Activated T-helper 1 cell treated with anti-CD3 and anti-CD28 coated beads, Interleukin-12 subunit alpha, Interleukin-12 subunit beta, Interleukin-2, Interleukin-4 antibody, amounts not matched to agents 30 ng/mL and 10 ng/mL and 1 ng/mL, durations not matched to agents 14 hours and 24 hours and 36 hours (primary cell): Measurements from ENCODE around the gene ELL3. TPM values are rescaled to one million over a fixed set of nuclear protein-coding genes. Genes with fewer than 3 reads are reported as not detected.
"Not testable (repeated sequence)": the region's sequence is repeated elsewhere in the genome, so short reads cannot be mapped to it uniquely, and the experiment has no call there.

Source experiments
- DNase-seq: peaks from one replicate; pipeline ENCODE4 v3.0.0; 2021; ENCODE audit warnings: low spot score
- H3K27ac Mint-ChIP-seq: one replicate; pipeline ENCODE4 v1.8.0; 2021; ENCODE audit warnings: mild to moderate bottlenecking, mixed read lengths
- H3K27me3 Mint-ChIP-seq: one replicate; pipeline ENCODE4 v1.8.0; 2022; ENCODE audit warnings: mild to moderate bottlenecking, moderate library complexity, mixed read lengths; ENCODE audit not compliant: insufficient read depth
- H3K36me3 Mint-ChIP-seq: one replicate; pipeline ENCODE4 v1.8.0; 2021; ENCODE audit warnings: low read depth, mixed read lengths
- H3K4me1 Mint-ChIP-seq: one replicate; pipeline ENCODE4 v1.8.0; 2021; ENCODE audit warnings: low read depth, mixed read lengths
- H3K4me3 Mint-ChIP-seq: one replicate; pipeline ENCODE4 v1.8.0; 2021; ENCODE audit warnings: mild to moderate bottlenecking, moderate library complexity, mixed read lengths
- H3K9me3 Mint-ChIP-seq: one replicate; pipeline ENCODE4 v1.8.0; 2021; ENCODE audit warnings: mixed read lengths
- intact Hi-C: fragments of 100-400 bp; cut with micrococcal nuclease; formaldehyde crosslinking; loops from one replicate; pipeline ENCODE4 v1.15.1; 2024
- total RNA-seq: library from RNA; stranded (reverse); gene quantifications from 2 replicates; pipeline ENCODE4 v1.2.3, GENCODE V29; 2022

The ELL3 gene
- total RNA-seq, 1 donor from 2014 or later = 0.41 TPM

- peaks cover 14% of the 10 kb centered on the region for H3K36me3 Mint-ChIP-seq
- intact Hi-C loops = loop anchor here (1.0 to 5.0 kb wide), 4 partner anchors 78 to 681 kb away; partner anchors contain the start of genes CTDSPL2, LCMT2 and MFAP1
- not testable (repeated sequence) for H3K9me3 Mint-ChIP-seq
Observed at GRCh38 chr15:43746245-43746902, 30.4 kb downstream of the ELL3 start, which contains the start of gene PDIA3. TSS of gene PDIA3 (plus strand) at chr15:43746438. CDS start at chr15:43746540, 102 bp downstream.

GRCh38 chr15:43735416-43735815 is 41.4 kb downstream of the ELL3 start:
- peaks cover 1% of the 10 kb centered on the region for H3K36me3 Mint-ChIP-seq
- H3K27ac Mint-ChIP-seq = no peak overlapping the region
- H3K27me3 Mint-ChIP-seq = peaks cover 7% of the 10 kb centered on the region
- no peak for DNase-seq
- intact Hi-C loops = no loop called here
- H3K4me1 Mint-ChIP-seq = peaks cover 8% of the 10 kb centered on the region
- H3K4me3 Mint-ChIP-seq = no peak overlapping the region
- no peaks in the 10 kb centered on the region for H3K9me3 Mint-ChIP-seq

More at GRCh38 chr15:43746245-43746902, 30.4 kb downstream of the ELL3 start, which contains the start of gene PDIA3:
- H3K27ac Mint-ChIP-seq = peak within 1 kb of the TSS; percentile 98
- H3K27me3 Mint-ChIP-seq = not testable (repeated sequence)
- peak; percentile 92 for DNase-seq
- peak within 1 kb of the TSS; percentile 97 for H3K4me3 Mint-ChIP-seq
- H3K4me1 Mint-ChIP-seq = peaks cover 28% of the 10 kb centered on the region

DNA sequence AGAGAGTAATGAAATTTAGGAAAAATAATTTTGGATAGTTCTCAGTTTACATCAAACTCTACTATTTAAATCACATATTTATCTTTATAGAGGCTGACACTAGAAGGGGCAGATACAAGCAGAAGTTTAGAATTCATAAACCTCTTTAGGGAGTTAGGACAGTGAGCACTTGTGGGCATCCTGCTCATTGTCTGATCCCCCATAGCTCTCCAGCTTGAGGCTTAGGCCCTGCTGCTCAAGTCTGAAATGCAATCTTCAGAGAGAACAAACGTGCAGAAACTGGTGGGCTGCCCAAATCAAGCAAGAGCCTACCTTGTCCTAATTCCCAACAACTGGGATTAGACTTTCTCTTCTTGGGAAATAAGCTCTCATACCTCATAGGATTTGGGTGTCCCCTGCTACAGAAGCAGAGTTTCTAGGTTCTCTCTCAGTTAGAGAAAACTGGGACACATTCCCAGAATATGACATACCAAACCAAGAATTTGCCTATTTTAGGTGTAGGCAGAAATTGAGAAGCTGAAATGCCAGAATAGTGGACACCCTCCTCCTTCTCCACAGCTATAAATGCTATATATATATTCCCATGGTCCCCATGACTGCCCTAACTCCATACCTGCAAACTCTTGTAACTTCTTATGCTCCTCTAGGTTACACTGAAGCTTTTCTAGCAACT is 48.6 kb downstream of the ELL3 start:
- H3K4me3 Mint-ChIP-seq, intact Hi-C loops, H3K27ac Mint-ChIP-seq, H3K27me3 Mint-ChIP-seq, H3K9me3 Mint-ChIP-seq, DNase-seq, H3K4me1 Mint-ChIP-seq, H3K36me3 Mint-ChIP-seq: not testable (repeated sequence)

DNA sequence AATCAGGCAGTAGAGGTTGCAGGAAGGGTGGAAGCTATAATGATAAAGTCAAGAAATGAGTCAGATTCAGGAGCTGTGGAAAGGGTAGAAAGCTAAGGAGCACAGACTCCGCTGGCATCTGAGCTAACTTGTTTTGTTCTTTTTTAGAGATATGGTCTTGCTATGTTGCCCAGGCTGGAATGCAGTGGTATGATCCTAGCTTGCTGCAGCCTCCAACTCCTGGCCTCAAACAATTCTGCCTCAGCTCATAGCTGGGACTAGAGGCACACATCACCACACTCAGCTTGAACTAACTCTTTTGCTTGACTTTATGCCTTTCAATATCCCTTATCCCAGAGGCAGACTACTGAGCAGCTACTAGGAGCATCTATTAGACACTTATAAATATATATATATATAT is 50.5 kb downstream of the ELL3 start:
- H3K4me1 Mint-ChIP-seq, H3K9me3 Mint-ChIP-seq, H3K27ac Mint-ChIP-seq, intact Hi-C loops, DNase-seq, H3K4me3 Mint-ChIP-seq, H3K36me3 Mint-ChIP-seq: not testable (repeated sequence)
- peaks cover 10% of the 10 kb centered on the region for H3K27me3 Mint-ChIP-seq

- Mint-ChIP-seq H3K27me3 (peaks cover 19% of the 10 kb centered on the region), H3K9me3 (no peaks in the 10 kb centered on the region), H3K27ac (no peak overlapping the region), H3K36me3 (no peaks in the 10 kb centered on the region), H3K4me3 (no peak overlapping the region), H3K4me1 (no peaks in the 10 kb centered on the region)
- no peak for DNase-seq
- intact Hi-C loops = no loop called here
Observed at GRCh38 chr15:43723151-43723550, 53.6 kb downstream of the ELL3 start.

Other genes starting within 250 kb of the ELL3 start
- 64.1 and 74.6 TPM in 2 replicates for gene PPIP5K1, start 186.8 kb downstream of the ELL3 start, total RNA-seq
- gene CKMT1B, start 182.9 kb downstream of the ELL3 start, total RNA-seq = 0.44 and 0.86 TPM in 2 replicates
- gene STRC, start 158.2 kb downstream of the ELL3 start, total RNA-seq = 0.23 and 0.32 TPM in 2 replicates
- 8.1 and 8.9 TPM in 2 replicates for gene CATSPER2, start 128.1 kb downstream of the ELL3 start, total RNA-seq
- gene CKMT1A, start 83.1 kb downstream of the ELL3 start, total RNA-seq = 0.15 and 0.16 TPM in 2 replicates
- 299 and 303 TPM in 2 replicates for gene PDIA3, start 30.5 kb downstream of the ELL3 start, total RNA-seq
- gene SERF2, start 15.4 kb upstream of the ELL3 start, total RNA-seq = 531 and 540 TPM in 2 replicates
- 0.39 and 0.41 TPM in 2 replicates for gene SERINC4, start 23.3 kb upstream of the ELL3 start, total RNA-seq
- gene HYPK, start 23.6 kb upstream of the ELL3 start, total RNA-seq = 22.0 TPM in 2 replicates
- gene MFAP1, start 47.7 kb upstream of the ELL3 start, total RNA-seq = 46.4 and 46.6 TPM in 2 replicates
- gene WDR76, start 50.0 kb upstream of the ELL3 start, total RNA-seq = 71.1 and 75.2 TPM in 2 replicates